Osteocyte (in vitro differentiated cells): ENCODE results near the gene EPHB2. TPM values are rescaled to one million over a fixed set of nuclear protein-coding genes. Genes with fewer than 3 reads are reported as not detected.

Source experiments
- DNase-seq: peaks from one replicate; pipeline ENCODE4 v3.0.0; 2021; ENCODE audit warnings: mixed read lengths; ENCODE audit not compliant: unreplicated experiment; ENCODE audit errors: extremely low spot score
- H3K27ac Mint-ChIP-seq: one replicate; pipeline ENCODE4 v1.8.0; 2021; ENCODE audit warnings: mild to moderate bottlenecking, mixed read lengths; ENCODE audit not compliant: unreplicated experiment
- H3K27me3 Mint-ChIP-seq: one replicate; pipeline ENCODE4 v1.8.0; 2021; ENCODE audit warnings: mixed read lengths; ENCODE audit not compliant: unreplicated experiment
- H3K36me3 Mint-ChIP-seq: one replicate; pipeline ENCODE4 v1.8.0; 2021; ENCODE audit warnings: mixed read lengths; ENCODE audit not compliant: unreplicated experiment
- H3K4me1 Mint-ChIP-seq: one replicate; pipeline ENCODE4 v1.8.0; 2021; ENCODE audit warnings: mixed read lengths; ENCODE audit not compliant: unreplicated experiment
- H3K4me3 Mint-ChIP-seq: one replicate; pipeline ENCODE4 v1.8.0; 2021; ENCODE audit warnings: mild to moderate bottlenecking, moderate library complexity, mixed read lengths; ENCODE audit not compliant: unreplicated experiment
- H3K9me3 Mint-ChIP-seq: one replicate; pipeline ENCODE4 v1.8.0; 2021; ENCODE audit warnings: mixed read lengths; ENCODE audit not compliant: unreplicated experiment
- total RNA-seq: library from RNA; stranded (reverse); gene quantifications from 2 replicates; pipeline ENCODE4 v1.2.1, GENCODE V29; 2021
- TF ChIP-seq, protein P1 (sequence below): fragments of 200-600 bp; sonication (generic); IDR thresholded peaks from 2 replicates; pipeline ENCODE4 v1.5.0; 2021; ENCODE audit warnings: antibody characterized with exemption, mild to moderate bottlenecking, moderate library complexity

Gene EPHB2
- total RNA-seq, 1 donor from 2014 or later: 32.5 TPM

DNA sequence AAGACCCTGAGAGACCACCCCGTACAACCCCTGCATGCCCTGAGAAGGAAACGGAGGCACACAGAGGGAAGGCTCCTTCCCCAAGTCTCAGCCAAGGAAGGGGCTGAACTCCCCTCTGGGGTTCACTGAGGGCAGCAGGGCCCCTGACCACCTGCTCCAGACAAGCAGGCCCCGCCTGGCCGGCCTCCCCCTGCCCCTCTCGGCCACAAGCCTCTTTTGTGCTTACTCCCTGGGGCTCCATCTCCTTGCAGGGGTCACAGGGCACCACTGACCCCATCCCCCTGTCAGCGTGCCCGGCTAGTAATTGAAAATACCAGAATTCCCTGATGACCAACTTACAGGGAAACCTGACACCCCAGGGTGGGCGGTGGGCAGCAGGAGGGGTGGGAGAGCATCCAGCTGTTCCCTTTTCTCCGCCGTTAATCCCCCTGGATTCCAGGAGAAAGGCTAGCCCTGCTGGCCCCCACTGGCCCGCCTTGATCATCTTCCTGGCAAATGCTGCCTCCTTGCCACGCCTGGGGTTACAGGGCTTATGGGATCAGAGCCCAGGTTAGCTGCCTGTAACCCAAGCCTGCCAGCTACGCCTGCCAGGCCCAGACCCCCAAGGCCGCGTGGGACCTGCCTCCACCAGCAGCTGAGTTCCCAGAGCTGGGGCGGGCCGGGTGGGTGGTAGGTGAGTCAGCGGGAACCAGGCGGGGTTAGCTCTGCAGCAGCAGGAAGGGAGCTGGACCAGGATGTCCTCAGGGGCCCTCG is 165.9 kb downstream of the EPHB2 start:
- Mint-ChIP-seq H3K4me1 (peaks cover 23% of the 10 kb centered on the region), H3K27ac (peak overlapping the region; percentile 12), H3K36me3 (peaks cover 5% of the 10 kb centered on the region), H3K27me3 (no peaks in the 10 kb centered on the region), H3K4me3 (no peak overlapping the region), H3K9me3 (no peaks in the 10 kb centered on the region)
- TF ChIP-seq, protein P1, sequence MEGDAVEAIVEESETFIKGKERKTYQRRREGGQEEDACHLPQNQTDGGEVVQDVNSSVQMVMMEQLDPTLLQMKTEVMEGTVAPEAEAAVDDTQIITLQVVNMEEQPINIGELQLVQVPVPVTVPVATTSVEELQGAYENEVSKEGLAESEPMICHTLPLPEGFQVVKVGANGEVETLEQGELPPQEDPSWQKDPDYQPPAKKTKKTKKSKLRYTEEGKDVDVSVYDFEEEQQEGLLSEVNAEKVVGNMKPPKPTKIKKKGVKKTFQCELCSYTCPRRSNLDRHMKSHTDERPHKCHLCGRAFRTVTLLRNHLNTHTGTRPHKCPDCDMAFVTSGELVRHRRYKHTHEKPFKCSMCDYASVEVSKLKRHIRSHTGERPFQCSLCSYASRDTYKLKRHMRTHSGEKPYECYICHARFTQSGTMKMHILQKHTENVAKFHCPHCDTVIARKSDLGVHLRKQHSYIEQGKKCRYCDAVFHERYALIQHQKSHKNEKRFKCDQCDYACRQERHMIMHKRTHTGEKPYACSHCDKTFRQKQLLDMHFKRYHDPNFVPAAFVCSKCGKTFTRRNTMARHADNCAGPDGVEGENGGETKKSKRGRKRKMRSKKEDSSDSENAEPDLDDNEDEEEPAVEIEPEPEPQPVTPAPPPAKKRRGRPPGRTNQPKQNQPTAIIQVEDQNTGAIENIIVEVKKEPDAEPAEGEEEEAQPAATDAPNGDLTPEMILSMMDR: no peak
- no peak for DNase-seq

DNA sequence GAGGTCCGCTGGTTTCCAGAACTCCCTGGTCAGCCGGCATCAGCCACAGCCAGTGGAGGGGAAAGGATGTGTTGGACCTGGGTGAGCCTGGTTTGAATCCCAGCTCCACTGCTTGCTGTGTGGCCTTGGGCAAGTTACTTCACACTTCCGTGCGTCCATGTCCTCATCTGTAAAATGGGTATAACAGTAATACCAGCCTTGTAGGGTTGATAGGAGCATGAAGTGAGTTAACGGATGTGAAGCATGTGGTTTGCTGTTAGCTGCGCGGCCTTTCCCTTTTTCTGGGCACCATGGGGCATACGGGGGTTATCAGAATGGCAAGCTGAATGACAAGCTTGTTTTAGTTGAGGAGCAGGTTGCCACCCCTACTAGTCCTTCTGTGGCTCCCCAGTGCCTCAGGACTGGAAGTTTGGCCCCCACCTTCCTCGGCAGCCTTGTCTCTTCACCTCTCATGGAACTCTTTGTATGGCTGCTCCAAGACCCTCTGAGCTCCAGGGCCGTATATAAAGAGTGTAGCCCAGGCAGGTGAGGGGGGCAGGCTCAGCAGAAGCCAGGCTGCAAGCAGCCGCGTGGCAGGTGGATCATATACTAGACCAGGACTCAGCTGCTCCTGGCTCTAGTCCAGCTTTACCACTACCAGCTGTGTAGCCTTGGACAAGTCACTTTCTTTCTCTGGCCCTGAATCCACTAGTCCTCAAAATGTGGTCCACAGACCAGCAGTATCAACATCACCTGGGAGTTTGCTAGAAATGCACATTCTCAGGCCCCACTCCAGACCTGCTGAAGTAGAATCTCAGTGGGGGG is 166.7 kb downstream of the EPHB2 start:
- no peak overlapping the region for H3K27ac Mint-ChIP-seq
- H3K4me3 Mint-ChIP-seq: no peak overlapping the region
- no peak for DNase-seq
- H3K27me3 Mint-ChIP-seq: no peaks in the 10 kb centered on the region
- peaks cover 3% of the 10 kb centered on the region for H3K36me3 Mint-ChIP-seq
- H3K4me1 Mint-ChIP-seq: peaks cover 23% of the 10 kb centered on the region
- TF ChIP-seq, protein P1: no peak
- H3K9me3 Mint-ChIP-seq: no peaks in the 10 kb centered on the region

DNA sequence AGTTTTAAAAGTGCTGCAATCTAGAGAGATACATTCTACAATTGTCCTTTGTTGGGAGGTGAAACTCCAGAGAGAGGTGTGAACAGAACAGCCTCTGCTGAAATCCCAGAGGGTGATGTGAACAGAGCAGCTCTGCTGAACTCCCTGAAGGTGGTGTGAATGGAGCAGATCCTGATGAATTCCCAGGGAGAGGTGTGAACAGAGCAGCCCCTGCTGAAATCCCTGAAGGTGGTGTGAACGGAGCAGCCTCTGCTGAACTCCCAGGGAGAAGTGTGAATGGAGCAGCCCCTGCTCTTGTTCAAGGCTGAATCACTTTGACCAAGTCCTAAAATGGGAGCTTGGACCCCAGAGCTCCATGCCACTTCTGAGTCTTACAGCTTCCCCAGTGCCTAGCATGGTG is 167.3 kb downstream of the EPHB2 start:
- Mint-ChIP-seq H3K9me3 (no peaks in the 10 kb centered on the region), H3K4me3 (no peak overlapping the region), H3K27ac (no peak overlapping the region), H3K27me3 (no peaks in the 10 kb centered on the region), H3K36me3 (peaks cover 3% of the 10 kb centered on the region), H3K4me1 (peaks cover 23% of the 10 kb centered on the region)
- TF ChIP-seq, protein P1: no peak
- no peak for DNase-seq

DNA sequence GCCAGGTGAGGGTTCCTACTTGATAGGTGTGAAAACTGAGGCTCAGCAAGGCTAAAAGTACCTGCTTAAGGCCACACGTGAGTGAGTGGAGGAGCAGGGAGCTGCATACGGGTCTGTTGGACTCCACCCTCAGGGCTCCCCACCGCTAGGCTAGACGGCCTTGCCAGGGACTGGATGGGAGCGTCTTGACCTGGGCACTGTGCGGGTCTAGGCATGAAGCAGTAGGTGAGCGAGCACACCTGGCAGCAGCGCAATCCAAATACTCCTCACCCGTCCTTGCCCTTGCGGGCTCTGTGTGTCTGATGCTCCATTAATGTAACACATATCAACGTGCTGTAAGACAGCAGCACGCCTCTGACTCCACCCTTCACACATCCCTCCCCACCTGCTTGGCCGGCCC is 168.0 kb downstream of the EPHB2 start:
- DNase-seq: no peak
- Mint-ChIP-seq H3K36me3 (no peaks in the 10 kb centered on the region), H3K9me3 (no peaks in the 10 kb centered on the region), H3K4me3 (no peak overlapping the region), H3K4me1 (peaks cover 23% of the 10 kb centered on the region), H3K27ac (no peak overlapping the region), H3K27me3 (no peaks in the 10 kb centered on the region)
- TF ChIP-seq, protein P1: no peak

DNA sequence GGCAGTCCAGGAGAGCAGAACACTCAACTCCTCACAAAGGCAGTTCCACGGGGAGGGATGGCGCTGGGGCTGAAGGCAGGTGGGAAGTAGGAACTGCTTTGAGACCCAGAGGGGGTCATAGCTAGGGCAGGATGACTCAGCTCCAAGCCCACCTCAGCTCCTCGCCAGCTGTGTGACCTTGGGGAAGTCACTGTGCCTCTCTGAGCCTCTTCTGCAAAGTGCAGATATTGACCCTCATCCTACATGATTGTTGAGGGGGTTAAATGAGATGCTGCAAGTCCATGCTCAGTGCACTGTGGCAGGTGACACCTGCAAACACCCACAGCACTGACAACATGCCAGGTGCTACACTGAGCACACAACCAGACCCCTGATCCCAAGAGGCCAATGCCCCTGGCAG is 168.8 kb downstream of the EPHB2 start:
- TF ChIP-seq, protein P1: no peak
- Mint-ChIP-seq H3K36me3 (no peaks in the 10 kb centered on the region), H3K4me1 (peaks cover 23% of the 10 kb centered on the region), H3K27me3 (no peaks in the 10 kb centered on the region), H3K27ac (no peak overlapping the region), H3K9me3 (no peaks in the 10 kb centered on the region), H3K4me3 (no peak overlapping the region)
- DNase-seq: no peak
